Esophagus squamous epithelium (tissue), 5 donors: ENCODE measurements around the gene RYR1. TPM values are rescaled to one million over a fixed set of nuclear protein-coding genes. Genes with fewer than 3 reads are reported as not detected.

ENCODE experiments used
- DNase-seq: peaks from one replicate; lab custom pipeline; 2025; lab: John Stamatoyannopoulos, UW
- H3K27ac ChIP-seq, 4 donors: fragments of 200-600 bp; sonication (generic); one replicate each; pipeline ENCODE4 v1.5.1; 2016 to 2019; ENCODE audit warnings: mild to moderate bottlenecking in 1 of 4
- H3K27me3 ChIP-seq, 4 donors: fragments of 200-600 bp; sonication (generic); 1 replicate in 3 of 4; 2 replicates in 1 of 4; pipeline versions ENCODE4 v1.5.1 to v1.6.0; 2017 to 2021; ENCODE audit warnings: antibody characterized with exemption in 1 of 4
- H3K36me3 ChIP-seq, 3 donors: fragments of 200-600 bp; sonication (generic); one replicate each; pipeline ENCODE4 v1.5.1; 2016 to 2019
- H3K4me1 ChIP-seq, 3 donors: fragments of 200-600 bp; sonication (generic); one replicate each; pipeline ENCODE4 v1.5.1; 2017 to 2019
- H3K4me3 ChIP-seq, 4 donors: fragments of 200-600 bp; sonication (generic); 1 replicate in 3 of 4; 2 replicates in 1 of 4; pipeline ENCODE4 v1.5.1; 2016 to 2019; ENCODE audit warnings: mild to moderate bottlenecking in 2 of 4, moderate library complexity in 1 of 4
- H3K9me3 ChIP-seq, 3 donors: fragments of 200-600 bp; sonication (generic); one replicate each; pipeline ENCODE4 v1.5.1; 2016 to 2019
- POLR2A ChIP-seq, 4 donors: fragments of 450-650 bp; IDR thresholded peaks; one replicate each; pipeline ENCODE4 v1.6.1; 2017; ENCODE audit warnings: antibody characterized with exemption in 4 of 4, mild to moderate bottlenecking in 4 of 4, moderate library complexity in 3 of 4
- WGBS, 2 donors: methylation state at CpG; one replicate each; pipeline ENCODE4 v1.1.5; 2018; 5-methylcytosine and 5-hydroxymethylcytosine counted together
- intact Hi-C: fragments of 100-400 bp; cut with DNase I; formaldehyde crosslinking; loops from one replicate; pipeline ENCODE4 v1.15.0; 2022
- total RNA-seq, 4 donors: library from RNA; depleted of rRNA; stranded (reverse); fragments of >200 nt; gene quantifications; one replicate each; pipeline ENCODE4 v1.1.0, GENCODE V29; 2016
- TF ChIP-seq, protein P1 (sequence below), 6 experiments: fragments of 450-650 bp in 4 of 6; fragments of 200-600 bp in 2 of 6; sonication (generic) in 2 of 6; IDR thresholded peaks; one replicate each; pipeline ENCODE4 v1.5.1; 2016 to 2019; ENCODE audit warnings: antibody characterized with exemption in 6 of 6, mild to moderate bottlenecking in 4 of 6, moderate library complexity in 4 of 6
- donor health status: DM: yes; HTN: yes; CAD: no.

Gene RYR1
- total RNA-seq, 4 donors from 2014 or later = 11.2 to 18.3 (median 13.8) TPM

DNA sequence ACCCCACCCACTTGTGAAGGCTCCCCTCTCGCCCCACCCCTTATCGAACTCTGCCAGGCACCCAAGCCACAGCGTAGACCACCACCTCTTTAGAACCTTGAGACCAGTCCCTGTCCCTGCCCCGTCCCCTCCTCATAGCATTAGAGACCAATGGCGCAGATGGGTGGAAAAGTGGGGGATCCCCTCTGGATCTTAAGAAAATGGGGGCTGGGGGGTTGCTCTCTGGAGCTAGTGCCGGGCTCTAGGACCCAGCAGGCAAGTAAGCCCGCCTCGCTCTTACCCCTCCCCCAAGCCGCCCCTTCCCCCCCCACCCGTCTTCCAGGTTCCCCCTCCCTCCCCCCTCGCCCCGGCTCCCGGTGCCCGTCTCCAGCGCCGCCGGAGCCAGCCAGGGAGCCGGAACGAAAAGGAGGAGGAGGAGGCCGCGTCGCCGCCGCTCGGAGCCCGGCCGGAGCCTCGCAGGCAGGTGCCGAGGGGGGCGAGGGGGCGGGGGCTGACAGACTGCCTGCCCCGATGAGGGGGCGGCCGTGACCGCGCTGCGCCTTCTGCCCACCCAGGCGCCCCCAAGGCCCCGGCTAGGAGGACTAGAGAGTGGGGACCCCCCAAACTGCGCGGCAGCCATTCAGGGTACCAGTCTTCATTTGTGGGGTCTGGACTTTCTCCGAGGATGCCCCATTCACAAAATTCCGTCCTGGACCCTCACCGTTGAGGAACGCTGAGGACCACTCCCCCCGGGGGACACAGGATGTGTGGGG lies 45.0 kb upstream of the RYR1 start, which contains the start of gene SPRED3:
Gene SPRED3 (plus strand): TSS at position 349 of the 752 bp plus-strand sequence. CDS start 1,606 bp downstream, outside the sequence.
- Histone ChIP-seq H3K4me3 (peak within 1 kb of the TSS; percentile 38 to 69 (median 52)), H3K27ac (peak within 1 kb of the TSS; percentile 71 to 89 (median 78)), H3K9me3 (no peaks in the 10 kb centered on the region), H3K36me3 (peaks cover 0 to 24% (median 3%) of the 10 kb centered on the region in 3 donors), H3K27me3 (peaks cover 0 to 69% (median 0%) of the 10 kb centered on the region in 4 donors), H3K4me1 (peaks cover 28 to 50% (median 34%) of the 10 kb centered on the region in 3 donors)
- intact Hi-C loops = no loop called here
- no peak for DNase-seq
- TF ChIP-seq, protein P1, sequence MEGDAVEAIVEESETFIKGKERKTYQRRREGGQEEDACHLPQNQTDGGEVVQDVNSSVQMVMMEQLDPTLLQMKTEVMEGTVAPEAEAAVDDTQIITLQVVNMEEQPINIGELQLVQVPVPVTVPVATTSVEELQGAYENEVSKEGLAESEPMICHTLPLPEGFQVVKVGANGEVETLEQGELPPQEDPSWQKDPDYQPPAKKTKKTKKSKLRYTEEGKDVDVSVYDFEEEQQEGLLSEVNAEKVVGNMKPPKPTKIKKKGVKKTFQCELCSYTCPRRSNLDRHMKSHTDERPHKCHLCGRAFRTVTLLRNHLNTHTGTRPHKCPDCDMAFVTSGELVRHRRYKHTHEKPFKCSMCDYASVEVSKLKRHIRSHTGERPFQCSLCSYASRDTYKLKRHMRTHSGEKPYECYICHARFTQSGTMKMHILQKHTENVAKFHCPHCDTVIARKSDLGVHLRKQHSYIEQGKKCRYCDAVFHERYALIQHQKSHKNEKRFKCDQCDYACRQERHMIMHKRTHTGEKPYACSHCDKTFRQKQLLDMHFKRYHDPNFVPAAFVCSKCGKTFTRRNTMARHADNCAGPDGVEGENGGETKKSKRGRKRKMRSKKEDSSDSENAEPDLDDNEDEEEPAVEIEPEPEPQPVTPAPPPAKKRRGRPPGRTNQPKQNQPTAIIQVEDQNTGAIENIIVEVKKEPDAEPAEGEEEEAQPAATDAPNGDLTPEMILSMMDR (IDR thresholded peaks at IDR 0.05) = no peak
- no peak for TF ChIP-seq POLR2A (IDR thresholded peaks at IDR 0.05)
- 0% methylated on average over 4 to 25 of the region's 46 CpGs for WGBS, 2 donors

DNA sequence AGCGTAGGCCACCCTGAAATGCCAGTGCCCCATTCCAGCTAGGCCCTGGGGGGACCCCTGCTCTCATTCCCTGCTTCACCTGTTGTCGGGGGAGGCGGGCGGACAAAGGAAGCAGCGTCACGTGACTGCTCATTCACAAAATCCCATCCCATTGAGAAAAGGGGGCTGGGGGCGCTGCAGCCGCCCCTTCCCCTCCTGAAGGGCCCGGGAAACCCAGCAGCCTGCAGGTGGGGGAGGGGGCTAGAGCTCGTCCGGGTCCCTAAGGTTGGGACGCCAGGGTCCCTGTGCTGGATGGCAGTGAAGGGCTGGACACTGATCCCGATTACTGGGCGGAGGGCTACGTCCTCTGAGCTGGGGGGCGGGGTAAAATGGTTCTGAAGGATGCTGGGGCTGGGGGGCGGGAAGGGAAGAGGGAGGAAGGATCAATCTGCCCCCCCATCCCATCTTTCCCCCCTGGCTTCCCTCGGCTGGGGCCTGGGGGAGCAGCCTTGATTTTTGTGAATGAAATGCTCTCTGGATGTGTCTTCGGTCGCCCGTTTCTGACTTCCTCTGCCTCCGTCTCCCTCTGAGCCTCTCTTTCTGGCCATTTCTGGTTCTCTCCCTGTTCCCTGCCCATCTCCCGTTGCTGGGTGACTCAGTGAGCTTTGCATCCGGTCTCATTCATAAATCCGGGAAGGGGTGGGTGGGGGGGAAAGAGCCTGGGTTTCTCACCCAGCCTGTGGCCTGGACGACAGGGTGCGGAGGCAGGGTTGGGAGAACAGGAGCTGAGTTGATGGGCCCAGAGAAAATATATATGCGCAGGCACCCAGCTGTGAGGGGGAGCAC lies 44.2 kb upstream of the RYR1 start:
- Histone ChIP-seq H3K27ac (peak overlapping the region in 3 of 4 donors; percentile 74 to 89 (median 82)), H3K9me3 (no peaks in the 10 kb centered on the region), H3K4me1 (peaks cover 28 to 52% (median 34%) of the 10 kb centered on the region in 3 donors), H3K27me3 (peaks cover 0 to 69% (median 0%) of the 10 kb centered on the region in 4 donors), H3K36me3 (peaks cover 0 to 16% (median 0%) of the 10 kb centered on the region in 3 donors), H3K4me3 (peak overlapping the region in 3 of 4 donors; percentile 46 to 69 (median 57))
- TF ChIP-seq POLR2A (IDR thresholded peaks at IDR 0.05) = no peak
- TF ChIP-seq, protein P1 (IDR thresholded peaks at IDR 0.05) = no peak
- WGBS, 2 donors = 1 to 7% methylated on average over 10 to 16 of the region's 28 CpGs
- intact Hi-C loops = no loop called here
- no peak for DNase-seq

DNA sequence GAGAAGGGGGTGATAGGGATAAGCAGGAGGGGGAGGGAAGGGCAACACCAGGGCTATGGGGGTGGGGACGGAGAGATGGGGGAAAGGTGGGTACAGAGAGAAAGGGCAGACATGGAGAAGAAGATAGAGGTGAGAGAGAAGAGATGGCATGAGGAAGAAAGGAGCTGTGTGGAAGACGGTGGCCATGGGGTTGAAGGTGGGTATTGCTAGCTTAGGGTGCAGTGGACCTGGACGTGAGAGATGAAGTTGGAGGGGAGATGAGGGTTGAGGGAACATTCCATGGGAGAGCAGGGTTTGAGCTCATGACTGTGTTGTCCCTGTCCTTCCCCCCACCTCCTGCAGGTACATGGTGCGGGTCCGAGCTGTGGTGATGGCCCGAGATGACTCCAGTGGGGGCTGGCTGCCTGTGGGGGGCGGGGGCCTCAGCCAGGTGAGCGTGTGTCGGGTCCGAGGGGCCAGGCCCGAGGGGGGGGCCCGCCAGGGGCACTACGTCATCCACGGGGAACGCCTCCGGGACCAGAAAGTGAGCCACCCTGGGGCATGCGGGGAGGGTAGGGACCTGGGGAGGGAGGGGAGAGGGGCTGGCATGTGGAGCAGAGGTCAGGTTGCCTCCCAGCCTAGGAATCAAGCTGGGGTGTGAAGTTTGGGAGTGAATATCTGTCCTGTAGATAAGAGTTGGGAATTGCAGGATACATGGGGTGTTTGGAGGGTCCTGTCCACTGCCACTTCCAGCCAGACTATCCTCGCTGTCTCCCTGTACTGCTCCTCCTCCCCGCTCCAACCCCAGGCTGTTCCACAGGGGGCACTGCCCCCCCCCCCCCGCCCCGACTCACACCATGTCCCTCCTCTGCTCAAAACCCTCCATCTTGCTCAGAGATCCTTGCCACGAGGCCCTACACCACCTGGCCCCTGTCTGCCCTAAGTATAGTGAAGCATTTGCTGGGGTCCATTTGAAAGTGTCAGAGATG lies 43.2 kb upstream of the RYR1 start:
- peaks cover 0 to 69% (median 0%) of the 10 kb centered on the region in 4 donors for H3K27me3 ChIP-seq
- peak overlapping the region in 2 of 4 donors; percentile 82 to 89 for H3K27ac ChIP-seq
- peaks cover 0 to 7% (median 0%) of the 10 kb centered on the region in 3 donors for H3K36me3 ChIP-seq
- peaks cover 30 to 61% (median 34%) of the 10 kb centered on the region in 3 donors for H3K4me1 ChIP-seq
- TF ChIP-seq, protein P1 (IDR thresholded peaks at IDR 0.05) = no peak
- no peak for TF ChIP-seq POLR2A (IDR thresholded peaks at IDR 0.05)
- WGBS, 2 donors = 65 to 75% methylated on average over 7 to 8 of the region's 22 CpGs
- intact Hi-C loops = no loop called here
- no peak overlapping the region for H3K4me3 ChIP-seq
- no peak for DNase-seq
- H3K9me3 ChIP-seq = no peaks in the 10 kb centered on the region

DNA sequence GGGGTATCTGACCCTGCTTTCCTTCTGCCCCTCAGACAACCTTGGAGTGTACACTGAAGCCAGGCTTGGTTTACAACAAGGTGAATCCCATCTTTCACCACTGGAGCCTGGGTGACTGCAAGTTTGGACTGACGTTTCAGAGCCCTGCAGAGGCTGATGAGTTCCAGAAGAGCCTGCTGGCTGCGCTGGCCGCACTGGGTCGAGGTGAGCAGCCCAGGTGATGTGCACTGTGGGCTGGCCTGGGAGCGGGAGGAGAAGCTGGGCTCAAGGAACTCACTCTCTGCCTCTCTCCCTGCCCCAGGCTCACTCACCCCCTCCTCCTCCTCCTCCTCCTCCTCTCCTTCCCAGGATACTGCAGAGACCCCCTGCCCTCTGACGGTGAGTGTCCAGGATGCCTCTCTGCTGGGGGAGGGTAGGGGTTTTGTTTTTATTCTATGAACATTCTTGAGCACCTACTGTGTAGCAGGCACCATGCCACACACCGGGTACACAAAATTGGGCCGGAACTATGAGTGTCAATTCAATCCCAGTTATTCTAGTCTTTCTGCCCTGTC lies 41.5 kb upstream of the RYR1 start:
- Histone ChIP-seq H3K4me1 (peaks cover 24 to 57% (median 30%) of the 10 kb centered on the region in 3 donors), H3K4me3 (no peak overlapping the region), H3K36me3 (no peaks in the 10 kb centered on the region), H3K9me3 (no peaks in the 10 kb centered on the region), H3K27me3 (peaks cover 0 to 69% (median 0%) of the 10 kb centered on the region in 4 donors), H3K27ac (no peak overlapping the region)
- TF ChIP-seq POLR2A (IDR thresholded peaks at IDR 0.05) = no peak
- TF ChIP-seq, protein P1 (IDR thresholded peaks at IDR 0.05) = no peak
- intact Hi-C loops = no loop called here
- DNase-seq = no peak
- WGBS, 2 donors = 49 to 56% methylated on average over 6 to 7 of the region's 8 CpGs
